Activated T-cell treated with anti-CD3 and anti-CD28 coated beads for 48 hours (primary cell): Measurements from ENCODE around the gene CDK5RAP2.

Experiments
- DNase-seq: peaks from one replicate; pipeline ENCODE4 v3.0.0-alpha.2; 2020; ENCODE audit warnings: low read depth

CDK5RAP2 gene

GRCh38 chr9:120436983-120437475 lies 142.9 kb downstream of the CDK5RAP2 start:
- no peak for DNase-seq

GRCh38 chr9:120436446-120436845 lies 143.5 kb downstream of the CDK5RAP2 start:
- DNase-seq, result no peak

GRCh38 chr9:120435091-120435490 lies 144.9 kb downstream of the CDK5RAP2 start:
- no peak for DNase-seq

- DNase-seq, result no peak
Measured at GRCh38 chr9:120434532-120434931, 145.4 kb downstream of the CDK5RAP2 start.

DNA sequence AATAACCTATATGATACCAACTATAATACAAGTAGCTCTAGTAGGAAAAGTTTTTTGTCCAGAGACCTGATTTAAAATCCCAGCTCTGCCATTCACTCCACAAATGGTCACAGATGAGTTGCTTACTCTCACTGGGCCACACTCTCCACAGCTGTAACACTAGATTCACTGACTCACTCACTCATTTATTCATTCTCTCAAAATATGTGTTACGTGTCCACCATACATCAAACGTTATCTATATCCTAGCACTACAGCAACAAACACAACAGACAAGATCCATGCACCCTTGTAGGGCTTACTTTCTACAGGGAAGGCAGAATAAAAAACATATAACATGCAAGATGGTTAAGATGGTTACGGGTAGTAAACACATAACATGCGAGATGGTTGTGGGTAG lies 146.3 kb downstream of the CDK5RAP2 start:
- no peak for DNase-seq

- no peak for DNase-seq
Measured at GRCh38 chr9:120432600-120432999, 147.4 kb downstream of the CDK5RAP2 start.

GRCh38 chr9:120431268-120431667 lies 148.7 kb downstream of the CDK5RAP2 start:
- DNase-seq, result no peak

DNA sequence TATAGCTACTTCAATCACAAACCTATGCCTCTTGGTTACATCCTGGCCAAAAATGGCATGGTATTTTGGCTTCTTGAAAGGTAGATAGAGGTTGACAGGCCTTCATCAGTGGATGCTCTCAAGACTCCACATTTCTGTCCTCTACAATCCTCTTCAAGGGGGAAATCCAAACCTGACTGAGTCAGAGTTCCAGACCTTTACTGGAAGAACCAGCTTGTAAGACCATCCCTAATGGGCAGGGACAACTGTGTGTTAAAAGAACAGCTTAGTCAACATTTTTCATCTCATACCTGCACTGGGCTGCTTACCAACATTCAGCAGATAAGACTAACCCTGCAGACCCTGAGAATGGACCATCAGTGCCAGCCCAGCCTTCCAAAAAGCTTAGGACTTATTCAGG lies 155.7 kb downstream of the CDK5RAP2 start:
- no peak for DNase-seq

- no peak for DNase-seq
Measured at GRCh38 chr9:120423812-120424211, 156.2 kb downstream of the CDK5RAP2 start.

- no peak for DNase-seq
Measured at GRCh38 chr9:120421977-120422376, 158.0 kb downstream of the CDK5RAP2 start.

GRCh38 chr9:120418315-120418714 lies 161.7 kb downstream of the CDK5RAP2 start:
- no peak for DNase-seq

DNA sequence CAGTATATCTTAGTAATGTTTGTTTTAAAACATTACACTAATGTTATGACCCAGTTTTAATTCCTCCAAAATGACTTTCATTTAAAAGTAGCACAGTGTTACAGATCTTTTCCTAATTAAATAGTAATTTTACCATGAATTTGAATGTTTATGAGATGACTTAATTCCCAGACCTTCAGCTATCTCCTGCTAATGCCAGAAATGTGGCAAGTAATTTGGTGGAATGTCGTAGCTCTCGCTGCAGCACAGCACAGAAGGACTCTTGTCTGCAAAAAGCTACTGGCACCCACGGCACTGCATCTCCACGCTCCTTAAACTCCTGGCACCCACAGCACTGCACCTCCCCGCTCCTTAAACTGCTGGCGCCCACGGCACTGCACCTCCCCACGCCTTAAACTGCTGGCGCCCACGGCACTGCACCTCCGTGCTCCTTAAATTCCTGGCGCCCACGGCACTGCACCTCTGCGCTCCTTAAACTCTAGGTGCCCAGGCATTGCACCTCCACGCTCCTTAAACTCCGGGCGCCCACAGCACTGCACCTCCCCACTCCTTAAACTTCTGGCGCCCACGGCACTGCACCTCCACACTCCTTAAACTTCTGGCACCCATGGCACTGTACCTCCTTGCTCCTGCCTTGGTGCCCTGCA lies 163.1 kb downstream of the CDK5RAP2 start:
- no peak for DNase-seq

- no peak for DNase-seq
Measured at GRCh38 chr9:120413121-120414048, 166.6 kb downstream of the CDK5RAP2 start.

DNA sequence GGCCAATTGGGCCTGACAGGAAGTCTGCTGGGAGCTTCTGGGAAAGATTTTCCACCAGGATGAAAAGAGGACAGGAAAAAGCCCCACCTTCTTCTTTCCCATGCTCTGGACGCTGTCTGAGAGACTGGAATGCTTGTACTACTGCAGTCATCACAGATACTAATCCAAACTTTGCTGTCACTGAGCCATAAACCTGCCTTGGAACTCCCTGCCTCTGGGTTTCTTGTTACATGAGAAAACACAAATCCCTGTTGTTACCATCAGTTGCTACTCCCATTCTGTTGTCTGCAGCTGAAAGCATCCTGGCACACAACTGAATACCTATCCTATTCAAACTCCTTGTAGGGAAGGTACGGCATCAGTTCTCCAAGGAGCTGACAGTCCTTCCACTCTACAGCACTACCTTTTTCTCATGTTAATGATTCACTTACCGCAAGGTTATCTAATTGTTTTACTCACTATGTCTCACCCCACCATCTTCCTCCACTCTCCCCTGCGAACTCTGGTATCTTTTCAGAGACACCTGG lies 167.5 kb downstream of the CDK5RAP2 start:
- no peak for DNase-seq

GRCh38 chr9:120411862-120412424 lies 168.0 kb downstream of the CDK5RAP2 start:
- DNase-seq, result no peak

GRCh38 chr9:120410925-120411501 lies 169.0 kb downstream of the CDK5RAP2 start:
- DNase-seq, result no peak

DNA sequence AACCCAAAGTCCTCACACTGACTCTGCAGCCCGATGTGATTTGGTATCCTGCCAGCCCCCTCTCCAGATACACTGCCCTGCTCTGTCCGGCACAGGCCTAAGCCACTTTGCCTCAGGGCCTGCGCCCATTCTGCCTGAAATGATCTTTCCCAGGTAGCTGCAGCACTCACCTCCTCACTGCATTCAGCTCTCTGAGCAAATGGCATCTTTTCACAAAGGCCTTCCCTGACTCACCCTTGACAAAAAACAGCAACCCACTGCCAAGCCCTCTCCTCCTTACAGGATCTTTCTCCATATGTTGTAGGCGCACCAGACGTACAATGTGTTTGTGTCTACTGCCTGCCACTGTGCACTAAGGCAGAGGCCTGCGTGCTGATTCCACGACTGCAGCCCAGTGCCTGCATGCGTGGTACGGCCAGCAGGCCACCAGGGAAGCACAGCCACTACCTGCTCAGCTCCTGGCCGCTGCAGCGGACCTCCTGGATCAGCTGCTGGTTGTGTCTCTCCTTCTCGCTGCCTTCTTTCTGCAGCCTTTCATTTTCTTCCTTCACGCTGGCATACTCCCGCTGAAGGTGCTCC lies 171.2 kb downstream of the CDK5RAP2 start:
- DNase-seq, result no peak

GRCh38 chr9:120405860-120406259 lies 174.1 kb downstream of the CDK5RAP2 start:
- no peak for DNase-seq

DNA sequence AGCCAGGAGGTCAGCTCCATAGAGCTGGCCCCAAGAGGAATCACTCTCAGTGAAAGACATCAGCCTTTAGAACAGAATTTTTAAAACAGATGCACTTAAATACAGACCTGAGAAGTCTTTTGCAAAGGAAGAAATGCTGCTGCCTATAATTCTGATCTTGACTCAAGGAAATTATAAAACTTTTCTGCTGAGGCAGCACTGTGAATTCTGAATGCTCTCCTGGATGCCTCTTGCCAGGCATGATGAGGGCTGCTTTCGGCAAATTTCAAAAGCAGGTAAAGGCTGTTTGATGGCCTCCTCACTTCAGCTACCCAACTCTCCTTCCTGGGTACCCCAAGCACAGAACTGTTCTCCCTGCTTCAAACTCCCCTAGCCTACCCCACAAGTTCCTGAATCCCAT lies 174.8 kb downstream of the CDK5RAP2 start:
- DNase-seq, result no peak

DNA sequence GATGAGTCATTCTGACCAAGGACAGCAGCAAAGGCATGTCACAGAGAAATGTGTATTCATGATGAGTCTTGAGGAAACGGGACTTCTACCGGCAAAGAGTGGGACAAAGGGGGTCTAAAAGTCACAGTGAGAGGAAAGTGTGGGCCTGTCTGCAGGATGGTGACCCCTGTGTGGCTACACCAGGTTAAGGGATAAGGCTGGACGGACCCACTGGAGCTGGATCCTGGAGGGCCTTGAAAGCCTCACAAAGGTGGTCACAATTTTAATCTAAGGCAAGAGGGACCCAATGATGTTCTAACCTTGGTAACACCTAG lies 176.5 kb downstream of the CDK5RAP2 start:
- DNase-seq, result no peak

DNA sequence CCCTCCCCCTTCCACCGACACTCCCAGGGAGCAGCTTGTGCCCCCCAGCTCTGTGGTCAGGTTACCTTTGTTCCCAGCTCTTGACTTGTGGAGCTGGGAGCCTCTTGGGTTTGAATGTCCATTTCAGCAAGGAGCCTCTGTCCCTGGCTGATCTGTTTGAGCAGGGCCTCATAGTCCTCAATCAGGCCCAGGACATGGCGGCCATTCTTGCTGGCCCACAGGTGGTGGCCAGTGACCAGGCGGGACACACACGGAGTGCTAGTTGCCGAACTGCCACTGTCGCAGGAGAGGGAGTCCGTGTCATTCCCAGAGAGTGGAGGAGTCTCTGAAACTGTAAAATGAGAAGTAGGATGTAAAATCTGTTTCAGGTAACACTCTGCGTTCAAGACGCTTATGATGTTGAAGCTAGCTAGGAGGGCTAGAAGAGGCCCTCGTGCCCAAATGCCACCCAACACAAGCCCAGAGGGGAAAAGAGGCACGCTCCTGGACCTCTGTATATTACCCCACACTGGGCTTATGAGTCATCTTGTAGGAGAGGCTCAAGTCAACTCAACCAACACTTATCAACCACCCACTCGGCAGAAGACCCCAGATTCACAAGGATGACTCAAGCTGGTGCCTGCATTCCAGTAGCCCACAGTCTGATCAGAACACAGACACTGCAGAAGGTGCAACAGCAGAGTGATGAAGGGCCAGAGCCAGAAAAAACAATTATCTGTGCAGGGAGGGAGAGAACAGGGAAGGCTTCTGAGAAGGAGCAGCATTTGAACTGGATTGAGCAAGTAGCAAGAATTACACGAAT lies 177.0 kb downstream of the CDK5RAP2 start:
- DNase-seq, result no peak
